H1 (cell line): Measurements from ENCODE around the gene EPB41L3.

ENCODE experiments used
- ASH2L ChIP-seq: fragments of 200-600, 300-600 bp; sonication (generic); IDR thresholded peaks from one replicate; pipeline ENCODE4 v1.7.1; 2017; ENCODE audit warnings: low read length
- ATF2 ChIP-seq: IDR thresholded peaks from 2 replicates; pipeline ENCODE4 v1.6.1; 2012; ENCODE audit warnings: low read length, inconsistent platforms
- BCL11A ChIP-seq, 2 experiments: IDR thresholded peaks; one replicate each; pipeline ENCODE4 v1.6.1; 2011; ENCODE audit warnings: low read depth in 2 of 2, low read length in 2 of 2, mild to moderate bottlenecking in 2 of 2
- CTCF ChIP-seq, 3 experiments: IDR thresholded peaks; 1 replicate in 2 of 3; 2 replicates in 1 of 3; pipeline versions ENCODE4 v1.5.1 to v1.6.1; 2011; ENCODE audit warnings: low read length in 3 of 3, mild to moderate bottlenecking in 3 of 3, inconsistent platforms in 2 of 3, low read depth in 1 of 3, moderate library complexity in 1 of 3; ENCODE audit not compliant: insufficient read depth in 1 of 3; ENCODE audit errors: control extremely low read depth in 1 of 3
- EGR1 ChIP-seq: IDR thresholded peaks from 2 replicates; pipeline ENCODE4 v1.6.1; 2011; ENCODE audit warnings: low read depth, low read length, borderline replicate concordance
- EP300 ChIP-seq, 2 experiments: IDR thresholded peaks; 1 replicate in 1 of 2; 2 replicates in 1 of 2; pipeline ENCODE4 v1.6.1; 2011 to 2012; ENCODE audit warnings: low read depth in 2 of 2, low read length in 2 of 2, mild to moderate bottlenecking in 2 of 2, borderline replicate concordance in 1 of 2, inconsistent platforms in 1 of 2, moderate library complexity in 1 of 2
- JUND ChIP-seq: IDR thresholded peaks from 2 replicates; pipeline ENCODE4 v1.6.1; 2011; ENCODE audit warnings: mild to moderate bottlenecking, improper control_type of control experiment, low read length
- NANOG ChIP-seq: IDR thresholded peaks from 2 replicates; pipeline ENCODE4 v1.6.1; 2011; ENCODE audit warnings: low read length, low read depth, mild to moderate bottlenecking, inconsistent platforms; ENCODE audit not compliant: insufficient read depth, poor library complexity, severe bottlenecking
- POLR2A ChIP-seq, 2 experiments: IDR thresholded peaks; 1 replicate in 1 of 2; 2 replicates in 1 of 2; pipeline ENCODE4 v1.6.1; 2011; ENCODE audit warnings: low read depth in 2 of 2, low read length in 2 of 2, mild to moderate bottlenecking in 2 of 2; ENCODE audit errors: control extremely low read depth in 1 of 2
- RXRA ChIP-seq: IDR thresholded peaks from 2 replicates; pipeline ENCODE4 v1.6.1; 2011; ENCODE audit warnings: low read depth, mild to moderate bottlenecking, low read length, moderate library complexity; ENCODE audit not compliant: insufficient read depth
- TAF1 ChIP-seq: IDR thresholded peaks from 2 replicates; pipeline ENCODE4 v1.6.1; 2011; ENCODE audit warnings: mild to moderate bottlenecking, low read depth, low read length
- USF2 ChIP-seq: IDR thresholded peaks from 2 replicates; pipeline ENCODE4 v1.6.1; 2011; ENCODE audit warnings: low read length, improper control_type of control experiment
- ZNF274 ChIP-seq: IDR thresholded peaks from 2 replicates; pipeline ENCODE4 v1.7.0; 2012; ENCODE audit warnings: low read length, borderline replicate concordance; ENCODE audit errors: extremely low read depth

GRCh38 chr18:5521000-5521399 lies 22.8 kb downstream of the EPB41L3 start:
- no peak for TF ChIP-seq POLR2A (IDR thresholded peaks at IDR 0.05; ENCODE audit: control extremely low read depth in 1 of 2, low read depth in 2 of 2, low read length in 2 of 2)
- TF ChIP-seq EGR1 = no peak
- no peak for TF ChIP-seq ZNF274
- TF ChIP-seq CTCF (IDR thresholded peaks at IDR 0.05; ENCODE audit: control extremely low read depth in 1 of 3, insufficient read depth in 1 of 3, low read depth in 1 of 3, low read length in 3 of 3) = no peak
- TF ChIP-seq NANOG = no peak
- no peak for TF ChIP-seq JUND
- no peak for TF ChIP-seq USF2
- no peak for TF ChIP-seq TAF1
- TF ChIP-seq ASH2L = no peak
- no peak for TF ChIP-seq BCL11A (IDR thresholded peaks at IDR 0.05; ENCODE audit: low read depth in 2 of 2, low read length in 2 of 2)
- TF ChIP-seq RXRA = no peak
- no peak for TF ChIP-seq EP300 (IDR thresholded peaks at IDR 0.05; ENCODE audit: borderline replicate concordance in 1 of 2, low read depth in 2 of 2, low read length in 2 of 2)
- no peak for TF ChIP-seq ATF2
